HFF-Myc (cell line): Measurements from ENCODE around the gene TM4SF20.

Experiments
- DNase-seq: peaks from one replicate; pipeline ENCODE4 v3.0.0-alpha.2; 2011; ENCODE audit warnings: low read depth; ENCODE audit errors: extremely low read depth
- H3K4me3 ChIP-seq: replicated peaks from 2 replicates; pipeline ENCODE4 v1.5.1; 2011; ENCODE audit warnings: low read depth, mild to moderate bottlenecking, control low read depth, low read length
- TF ChIP-seq, protein P1 (sequence below): IDR thresholded peaks from 2 replicates; pipeline ENCODE4 v1.5.1; 2012; ENCODE audit warnings: mild to moderate bottlenecking, low read depth, low read length, control low read depth; ENCODE audit errors: missing control alignments

Gene TM4SF20

DNA sequence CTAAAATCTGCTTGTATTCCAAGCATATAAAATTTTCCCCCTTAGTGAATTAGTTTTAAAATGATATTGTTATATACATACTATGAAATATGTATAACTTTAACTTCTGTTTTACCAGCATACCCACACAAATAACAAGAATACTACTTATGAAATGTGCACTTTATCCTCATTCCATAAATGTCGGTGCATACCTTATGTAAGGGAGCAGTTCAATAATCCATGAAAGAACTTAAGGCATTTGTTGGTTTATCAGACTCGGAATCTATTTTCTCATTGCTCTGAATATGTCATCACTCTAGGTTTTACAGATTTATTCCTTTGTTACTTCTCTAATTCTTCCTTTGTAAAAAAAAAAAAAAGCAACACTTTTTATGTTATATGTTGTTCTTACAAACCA is 66.5 kb downstream of the TM4SF20 start:
- no peak for DNase-seq
- H3K4me3 ChIP-seq, result no peak overlapping the region
- TF ChIP-seq, protein P1, sequence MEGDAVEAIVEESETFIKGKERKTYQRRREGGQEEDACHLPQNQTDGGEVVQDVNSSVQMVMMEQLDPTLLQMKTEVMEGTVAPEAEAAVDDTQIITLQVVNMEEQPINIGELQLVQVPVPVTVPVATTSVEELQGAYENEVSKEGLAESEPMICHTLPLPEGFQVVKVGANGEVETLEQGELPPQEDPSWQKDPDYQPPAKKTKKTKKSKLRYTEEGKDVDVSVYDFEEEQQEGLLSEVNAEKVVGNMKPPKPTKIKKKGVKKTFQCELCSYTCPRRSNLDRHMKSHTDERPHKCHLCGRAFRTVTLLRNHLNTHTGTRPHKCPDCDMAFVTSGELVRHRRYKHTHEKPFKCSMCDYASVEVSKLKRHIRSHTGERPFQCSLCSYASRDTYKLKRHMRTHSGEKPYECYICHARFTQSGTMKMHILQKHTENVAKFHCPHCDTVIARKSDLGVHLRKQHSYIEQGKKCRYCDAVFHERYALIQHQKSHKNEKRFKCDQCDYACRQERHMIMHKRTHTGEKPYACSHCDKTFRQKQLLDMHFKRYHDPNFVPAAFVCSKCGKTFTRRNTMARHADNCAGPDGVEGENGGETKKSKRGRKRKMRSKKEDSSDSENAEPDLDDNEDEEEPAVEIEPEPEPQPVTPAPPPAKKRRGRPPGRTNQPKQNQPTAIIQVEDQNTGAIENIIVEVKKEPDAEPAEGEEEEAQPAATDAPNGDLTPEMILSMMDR, result no peak
